Activated T-helper 2 cell treated with anti-CD3 and anti-CD28 coated beads, Interferon-gamma antibody, Interleukin-2, Interleukin-4, amounts not matched to agents 10 μg/mL and 5 μg/mL and 100 μg/mL, durations not matched to agents 14 hours and 24 hours and 36 hours (primary cell): ENCODE results near the gene SLC4A4. TPM values are rescaled to one million over a fixed set of nuclear protein-coding genes. Genes with fewer than 3 reads are reported as not detected.

Source experiments
- DNase-seq: peaks from one replicate; pipeline ENCODE4 v3.0.0; 2021; ENCODE audit warnings: low spot score
- H3K27ac Mint-ChIP-seq: one replicate; pipeline ENCODE4 v1.8.0; 2021; ENCODE audit warnings: mixed read lengths
- H3K27me3 Mint-ChIP-seq: one replicate; pipeline ENCODE4 v1.8.0; 2021; ENCODE audit warnings: low read depth, mixed read lengths
- H3K36me3 Mint-ChIP-seq: one replicate; pipeline ENCODE4 v1.8.0; 2021; ENCODE audit warnings: low read depth, mixed read lengths
- H3K4me1 Mint-ChIP-seq: one replicate; pipeline ENCODE4 v1.8.0; 2021; ENCODE audit warnings: low read depth, mixed read lengths
- H3K4me3 Mint-ChIP-seq: one replicate; pipeline ENCODE4 v1.8.0; 2021; ENCODE audit warnings: low read depth, mild to moderate bottlenecking, moderate library complexity, mixed read lengths
- H3K9me3 Mint-ChIP-seq: one replicate; pipeline ENCODE4 v1.8.0; 2021; ENCODE audit warnings: mixed read lengths
- intact Hi-C: fragments of 100-400 bp; cut with micrococcal nuclease; formaldehyde crosslinking; loops from one replicate; pipeline ENCODE4 v1.15.1; 2023
- total RNA-seq: library from RNA; stranded (reverse); gene quantifications from 2 replicates; pipeline ENCODE4 v1.2.3, GENCODE V29; 2022

SLC4A4 gene
- total RNA-seq, 1 donor from 2014 or later, result 0.43 TPM

GRCh38 chr4:71322425-71322824 is 16.4 kb upstream of the SLC4A4 start:
- H3K27me3 Mint-ChIP-seq, result peaks cover 5% of the 10 kb centered on the region
- intact Hi-C loops, result no loop called here
- no peaks in the 10 kb centered on the region for H3K9me3 Mint-ChIP-seq
- H3K4me3 Mint-ChIP-seq, result no peak overlapping the region
- no peaks in the 10 kb centered on the region for H3K4me1 Mint-ChIP-seq
- H3K36me3 Mint-ChIP-seq, result no peaks in the 10 kb centered on the region
- H3K27ac Mint-ChIP-seq, result no peak overlapping the region
- no peak for DNase-seq

GRCh38 chr4:71333368-71333767 is 5.5 kb upstream of the SLC4A4 start:
- no peak for DNase-seq
- Mint-ChIP-seq H3K27ac (no peak overlapping the region), H3K4me3 (no peak overlapping the region), H3K36me3 (no peaks in the 10 kb centered on the region), H3K27me3 (peaks cover 4% of the 10 kb centered on the region), H3K4me1 (peaks cover under 1% of the 10 kb centered on the region), H3K9me3 (no peaks in the 10 kb centered on the region)
- intact Hi-C loops, result no loop called here

- intact Hi-C loops, result no loop called here
- H3K36me3 Mint-ChIP-seq, result no peaks in the 10 kb centered on the region
- H3K4me3 Mint-ChIP-seq, result no peak overlapping the region
- no peak for DNase-seq
- no peaks in the 10 kb centered on the region for H3K9me3 Mint-ChIP-seq
- peaks cover 6% of the 10 kb centered on the region for H3K27me3 Mint-ChIP-seq
- H3K27ac Mint-ChIP-seq, result no peak overlapping the region
- H3K4me1 Mint-ChIP-seq, result peaks cover 5% of the 10 kb centered on the region
Observed at GRCh38 chr4:71333960-71334359, 4.9 kb upstream of the SLC4A4 start.

- peaks cover 6% of the 10 kb centered on the region for H3K4me1 Mint-ChIP-seq
- no peaks in the 10 kb centered on the region for H3K9me3 Mint-ChIP-seq
- intact Hi-C loops, result no loop called here
- no peak overlapping the region for H3K4me3 Mint-ChIP-seq
- no peaks in the 10 kb centered on the region for H3K36me3 Mint-ChIP-seq
- H3K27ac Mint-ChIP-seq, result no peak overlapping the region
- no peak for DNase-seq
- peaks cover 7% of the 10 kb centered on the region for H3K27me3 Mint-ChIP-seq
Observed at GRCh38 chr4:71334465-71334882, 4.3 kb upstream of the SLC4A4 start.

- intact Hi-C loops, result no loop called here
- no peak overlapping the region for H3K27ac Mint-ChIP-seq
- H3K4me3 Mint-ChIP-seq, result no peak overlapping the region
- peaks cover 2% of the 10 kb centered on the region for H3K4me1 Mint-ChIP-seq
- DNase-seq, result no peak
- H3K36me3 Mint-ChIP-seq, result no peaks in the 10 kb centered on the region
- no peaks in the 10 kb centered on the region for H3K9me3 Mint-ChIP-seq
- peaks cover 13% of the 10 kb centered on the region for H3K27me3 Mint-ChIP-seq
Observed at GRCh38 chr4:71343670-71344466, 5.0 kb downstream of the SLC4A4 start.

GRCh38 chr4:71346710-71347109 is 7.9 kb downstream of the SLC4A4 start:
- Mint-ChIP-seq H3K9me3 (no peaks in the 10 kb centered on the region), H3K36me3 (no peaks in the 10 kb centered on the region)
- intact Hi-C loops, result no loop called here

GRCh38 chr4:71348586-71348985 is 9.8 kb downstream of the SLC4A4 start:
- H3K27me3 Mint-ChIP-seq, result peaks cover 14% of the 10 kb centered on the region
- H3K27ac Mint-ChIP-seq, result no peak overlapping the region
- no peak overlapping the region for H3K4me3 Mint-ChIP-seq
- intact Hi-C loops, result no loop called here
- no peak for DNase-seq
- H3K36me3 Mint-ChIP-seq, result no peaks in the 10 kb centered on the region
- H3K4me1 Mint-ChIP-seq, result no peaks in the 10 kb centered on the region
- H3K9me3 Mint-ChIP-seq, result no peaks in the 10 kb centered on the region

More at GRCh38 chr4:71346710-71347109, 7.9 kb downstream of the SLC4A4 start:
- H3K27ac Mint-ChIP-seq, result no peak overlapping the region
- H3K4me1 Mint-ChIP-seq, result no peaks in the 10 kb centered on the region
- peaks cover 12% of the 10 kb centered on the region for H3K27me3 Mint-ChIP-seq
- no peak for DNase-seq
- no peak overlapping the region for H3K4me3 Mint-ChIP-seq

- peaks cover 2% of the 10 kb centered on the region for H3K27me3 Mint-ChIP-seq
- no peak overlapping the region for H3K4me3 Mint-ChIP-seq
- DNase-seq, result no peak
- no peak overlapping the region for H3K27ac Mint-ChIP-seq
- intact Hi-C loops, result no loop called here
- H3K36me3 Mint-ChIP-seq, result no peaks in the 10 kb centered on the region
- H3K9me3 Mint-ChIP-seq, result no peaks in the 10 kb centered on the region
- no peaks in the 10 kb centered on the region for H3K4me1 Mint-ChIP-seq
Observed at GRCh38 chr4:71355045-71355444, 16.2 kb downstream of the SLC4A4 start.

- Mint-ChIP-seq H3K9me3 (no peaks in the 10 kb centered on the region), H3K27me3 (peaks cover 2% of the 10 kb centered on the region), H3K4me3 (no peak overlapping the region), H3K36me3 (no peaks in the 10 kb centered on the region), H3K27ac (no peak overlapping the region), H3K4me1 (no peaks in the 10 kb centered on the region)
- no peak for DNase-seq
- intact Hi-C loops, result no loop called here
Observed at GRCh38 chr4:71355971-71356370, 17.2 kb downstream of the SLC4A4 start.

GRCh38 chr4:71356924-71357663 is 18.3 kb downstream of the SLC4A4 start:
- no peak for DNase-seq
- H3K9me3 Mint-ChIP-seq, result no peaks in the 10 kb centered on the region
- no peak overlapping the region for H3K4me3 Mint-ChIP-seq
- no peaks in the 10 kb centered on the region for H3K4me1 Mint-ChIP-seq
- peaks cover 2% of the 10 kb centered on the region for H3K27me3 Mint-ChIP-seq
- H3K36me3 Mint-ChIP-seq, result no peaks in the 10 kb centered on the region
- H3K27ac Mint-ChIP-seq, result no peak overlapping the region
- intact Hi-C loops, result no loop called here

GRCh38 chr4:71360844-71361243 is 22.0 kb downstream of the SLC4A4 start:
- Mint-ChIP-seq H3K4me3 (no peak overlapping the region), H3K4me1 (no peaks in the 10 kb centered on the region), H3K27ac (no peak overlapping the region), H3K36me3 (no peaks in the 10 kb centered on the region), H3K9me3 (no peaks in the 10 kb centered on the region), H3K27me3 (no peaks in the 10 kb centered on the region)
- intact Hi-C loops, result no loop called here
- DNase-seq, result no peak

GRCh38 chr4:71361476-71361875 is 22.7 kb downstream of the SLC4A4 start:
- Mint-ChIP-seq H3K4me1 (no peaks in the 10 kb centered on the region), H3K27ac (no peak overlapping the region), H3K27me3 (no peaks in the 10 kb centered on the region), H3K4me3 (no peak overlapping the region), H3K9me3 (no peaks in the 10 kb centered on the region), H3K36me3 (no peaks in the 10 kb centered on the region)
- intact Hi-C loops, result no loop called here
- DNase-seq, result no peak

- H3K27me3 Mint-ChIP-seq, result no peaks in the 10 kb centered on the region
- H3K27ac Mint-ChIP-seq, result no peak overlapping the region
- intact Hi-C loops, result no loop called here
- no peak for DNase-seq
- H3K9me3 Mint-ChIP-seq, result no peaks in the 10 kb centered on the region
- no peaks in the 10 kb centered on the region for H3K4me1 Mint-ChIP-seq
- no peaks in the 10 kb centered on the region for H3K36me3 Mint-ChIP-seq
- no peak overlapping the region for H3K4me3 Mint-ChIP-seq
Observed at GRCh38 chr4:71366766-71367165, 27.9 kb downstream of the SLC4A4 start.
